WERI-Rb-1 (cell line): ENCODE results near the gene ADCY5.
A peak's percentile ranks its signal among the peaks of the same experiment; 100 is the strongest.

ENCODE experiments used
- DNase-seq: peaks from one replicate; pipeline ENCODE4 v3.0.0-alpha.2; 2020
- H3K27ac ChIP-seq: fragments of 250-450 bp; sonication (Bioruptor Pico); 2 replicates; pipeline ENCODE4 v1.5.1; 2020; ENCODE audit warnings: mild to moderate bottlenecking, moderate library complexity
- H3K27me3 ChIP-seq: fragments of 250-450 bp; sonication (Bioruptor Pico); 2 replicates; pipeline ENCODE4 v1.5.1; 2021; ENCODE audit warnings: mild to moderate bottlenecking, low read depth, moderate library complexity; ENCODE audit not compliant: insufficient read depth, severe bottlenecking
- H3K36me3 ChIP-seq: fragments of 250-450 bp; sonication (Bioruptor Pico); 2 replicates; pipeline ENCODE4 v1.5.1; 2020; ENCODE audit warnings: mild to moderate bottlenecking, moderate library complexity
- H3K4me3 ChIP-seq: 2 replicates; pipeline ENCODE4 v1.5.1; 2011; ENCODE audit warnings: low read depth, mild to moderate bottlenecking, control low read depth, low read length
- H3K9me3 ChIP-seq: fragments of 250-450 bp; sonication (Bioruptor Pico); 2 replicates; pipeline ENCODE4 v1.5.1; 2021; ENCODE audit warnings: mild to moderate bottlenecking, moderate library complexity; ENCODE audit not compliant: severe bottlenecking
- TF ChIP-seq, protein P1 (sequence below): IDR thresholded peaks from 2 replicates; pipeline ENCODE4 v1.5.1; 2011; ENCODE audit warnings: low read depth, mild to moderate bottlenecking, control low read depth, inconsistent platforms, low read length

The ADCY5 gene

GRCh38 chr3:123301331-123302184 lies 147.3 kb downstream of the ADCY5 start:
- Histone ChIP-seq H3K4me3 (no peak overlapping the region), H3K27ac (no peak overlapping the region), H3K9me3 (no peaks in the 10 kb centered on the region), H3K27me3 (no peaks in the 10 kb centered on the region), H3K36me3 (no peaks in the 10 kb centered on the region)
- TF ChIP-seq, protein P1, sequence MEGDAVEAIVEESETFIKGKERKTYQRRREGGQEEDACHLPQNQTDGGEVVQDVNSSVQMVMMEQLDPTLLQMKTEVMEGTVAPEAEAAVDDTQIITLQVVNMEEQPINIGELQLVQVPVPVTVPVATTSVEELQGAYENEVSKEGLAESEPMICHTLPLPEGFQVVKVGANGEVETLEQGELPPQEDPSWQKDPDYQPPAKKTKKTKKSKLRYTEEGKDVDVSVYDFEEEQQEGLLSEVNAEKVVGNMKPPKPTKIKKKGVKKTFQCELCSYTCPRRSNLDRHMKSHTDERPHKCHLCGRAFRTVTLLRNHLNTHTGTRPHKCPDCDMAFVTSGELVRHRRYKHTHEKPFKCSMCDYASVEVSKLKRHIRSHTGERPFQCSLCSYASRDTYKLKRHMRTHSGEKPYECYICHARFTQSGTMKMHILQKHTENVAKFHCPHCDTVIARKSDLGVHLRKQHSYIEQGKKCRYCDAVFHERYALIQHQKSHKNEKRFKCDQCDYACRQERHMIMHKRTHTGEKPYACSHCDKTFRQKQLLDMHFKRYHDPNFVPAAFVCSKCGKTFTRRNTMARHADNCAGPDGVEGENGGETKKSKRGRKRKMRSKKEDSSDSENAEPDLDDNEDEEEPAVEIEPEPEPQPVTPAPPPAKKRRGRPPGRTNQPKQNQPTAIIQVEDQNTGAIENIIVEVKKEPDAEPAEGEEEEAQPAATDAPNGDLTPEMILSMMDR = no peak
- no peak for DNase-seq

- DNase-seq = peak; percentile 35
- Histone ChIP-seq H3K36me3 (no peaks in the 10 kb centered on the region), H3K4me3 (no peak overlapping the region), H3K9me3 (no peaks in the 10 kb centered on the region), H3K27ac (no peak overlapping the region), H3K27me3 (no peaks in the 10 kb centered on the region)
- TF ChIP-seq, protein P1 = 0 out of 2 replicates have a peak, but pooled peaks have one; percentile 19
These were observed 148.3 kb downstream of the ADCY5 start for GRCh38 chr3:123300583-123300982.

DNA sequence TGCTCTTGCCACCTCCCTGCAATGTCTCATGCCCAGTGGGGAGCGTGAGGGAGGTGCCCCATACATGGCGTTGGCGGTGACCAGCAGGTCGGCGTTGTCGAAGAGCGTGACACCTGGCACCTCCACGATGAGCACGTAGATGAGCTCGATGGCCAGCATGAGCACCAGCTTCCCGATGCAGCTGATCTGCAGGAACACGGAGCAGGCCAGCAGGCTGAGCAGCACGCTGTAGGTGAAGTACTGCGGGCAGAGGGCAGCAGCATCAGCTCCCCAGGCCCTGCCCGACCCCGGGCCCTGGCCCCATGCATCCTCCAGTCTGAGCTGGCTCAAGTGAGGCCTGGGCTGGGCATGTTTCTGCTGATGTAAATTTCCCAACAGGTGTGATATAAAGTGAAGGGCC lies 148.8 kb downstream of the ADCY5 start:
- TF ChIP-seq, protein P1 = no peak
- Histone ChIP-seq H3K36me3 (no peaks in the 10 kb centered on the region), H3K27ac (no peak overlapping the region)

GRCh38 chr3:123299581-123299980 lies 149.3 kb downstream of the ADCY5 start:
- no peaks in the 10 kb centered on the region for H3K27me3 ChIP-seq
- no peaks in the 10 kb centered on the region for H3K36me3 ChIP-seq
- H3K27ac ChIP-seq = no peak overlapping the region
- TF ChIP-seq, protein P1 = no peak
- no peak for DNase-seq
- no peak overlapping the region for H3K4me3 ChIP-seq
- no peaks in the 10 kb centered on the region for H3K9me3 ChIP-seq

More for the DNA sequence above, 148.8 kb downstream of the ADCY5 start:
- no peaks in the 10 kb centered on the region for H3K27me3 ChIP-seq
- H3K9me3 ChIP-seq = no peaks in the 10 kb centered on the region
- no peak overlapping the region for H3K4me3 ChIP-seq
- no peak for DNase-seq

DNA sequence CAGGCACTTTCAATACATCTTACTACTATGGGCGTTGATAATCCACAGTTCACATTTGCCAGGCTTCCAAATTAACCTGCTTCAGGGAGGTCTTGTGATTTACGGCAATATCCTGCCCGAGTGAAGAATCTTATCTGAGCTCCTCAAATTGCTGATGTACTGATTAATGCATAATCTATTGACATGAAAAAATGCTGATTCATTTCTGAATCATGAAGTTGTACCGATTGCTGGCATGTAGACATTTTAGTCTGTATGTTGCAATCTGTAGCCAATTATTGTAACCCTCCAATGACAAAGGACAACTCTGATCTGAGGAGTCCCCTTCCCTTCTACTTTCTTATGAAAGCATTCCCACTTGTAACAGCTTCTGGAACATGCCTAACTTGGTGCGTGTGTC lies 150.0 kb downstream of the ADCY5 start:
- H3K27ac ChIP-seq = no peak overlapping the region
- H3K36me3 ChIP-seq = no peaks in the 10 kb centered on the region
- H3K27me3 ChIP-seq = no peaks in the 10 kb centered on the region
- H3K9me3 ChIP-seq = no peaks in the 10 kb centered on the region
- TF ChIP-seq, protein P1 = no peak
- no peak for DNase-seq
- no peak overlapping the region for H3K4me3 ChIP-seq

- TF ChIP-seq, protein P1 = peak; percentile 50
- Histone ChIP-seq H3K9me3 (no peaks in the 10 kb centered on the region), H3K27ac (no peak overlapping the region), H3K27me3 (no peaks in the 10 kb centered on the region), H3K4me3 (no peak overlapping the region), H3K36me3 (no peaks in the 10 kb centered on the region)
- DNase-seq = no peak
These were observed 151.3 kb downstream of the ADCY5 start for GRCh38 chr3:123297627-123297899.
